HG03025 (cell line): ENCODE results near the gene GLI1.

Experiments
- ATAC-seq: cut with Tn5 transposase; IDR thresholded peaks from one replicate; pipeline ENCODE4 v1.9.1; 2021; ENCODE audit warnings: mild to moderate bottlenecking, moderate library complexity; ENCODE audit not compliant: unreplicated experiment, low FRiP score

The GLI1 gene

DNA sequence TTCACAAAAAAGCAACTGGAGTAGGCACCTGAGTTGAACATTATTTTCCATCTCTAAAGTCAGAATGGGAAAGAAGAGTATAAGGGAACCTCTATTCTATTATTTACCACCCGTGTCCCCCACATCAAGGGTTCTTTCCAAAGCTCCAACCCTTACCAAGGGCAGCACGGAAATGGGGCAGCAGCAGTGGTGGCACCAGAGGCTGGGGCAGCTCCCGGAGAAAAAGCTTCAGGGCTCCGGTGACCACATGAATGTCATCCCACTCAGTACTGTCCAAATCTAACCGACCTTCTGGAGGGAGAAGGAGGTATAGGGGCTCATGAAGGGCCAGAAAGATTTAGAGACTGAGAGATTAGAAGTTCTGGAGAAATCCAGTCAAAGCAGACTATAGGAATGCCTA, 14.3 kb downstream of the GLI1 start:
- no peak for ATAC-seq

- ATAC-seq = no peak
Observed at GRCh38 chr12:57474430-57474829, 14.8 kb downstream of the GLI1 start.

- no peak for ATAC-seq
Observed at GRCh38 chr12:57474862-57475261, 15.3 kb downstream of the GLI1 start.

DNA sequence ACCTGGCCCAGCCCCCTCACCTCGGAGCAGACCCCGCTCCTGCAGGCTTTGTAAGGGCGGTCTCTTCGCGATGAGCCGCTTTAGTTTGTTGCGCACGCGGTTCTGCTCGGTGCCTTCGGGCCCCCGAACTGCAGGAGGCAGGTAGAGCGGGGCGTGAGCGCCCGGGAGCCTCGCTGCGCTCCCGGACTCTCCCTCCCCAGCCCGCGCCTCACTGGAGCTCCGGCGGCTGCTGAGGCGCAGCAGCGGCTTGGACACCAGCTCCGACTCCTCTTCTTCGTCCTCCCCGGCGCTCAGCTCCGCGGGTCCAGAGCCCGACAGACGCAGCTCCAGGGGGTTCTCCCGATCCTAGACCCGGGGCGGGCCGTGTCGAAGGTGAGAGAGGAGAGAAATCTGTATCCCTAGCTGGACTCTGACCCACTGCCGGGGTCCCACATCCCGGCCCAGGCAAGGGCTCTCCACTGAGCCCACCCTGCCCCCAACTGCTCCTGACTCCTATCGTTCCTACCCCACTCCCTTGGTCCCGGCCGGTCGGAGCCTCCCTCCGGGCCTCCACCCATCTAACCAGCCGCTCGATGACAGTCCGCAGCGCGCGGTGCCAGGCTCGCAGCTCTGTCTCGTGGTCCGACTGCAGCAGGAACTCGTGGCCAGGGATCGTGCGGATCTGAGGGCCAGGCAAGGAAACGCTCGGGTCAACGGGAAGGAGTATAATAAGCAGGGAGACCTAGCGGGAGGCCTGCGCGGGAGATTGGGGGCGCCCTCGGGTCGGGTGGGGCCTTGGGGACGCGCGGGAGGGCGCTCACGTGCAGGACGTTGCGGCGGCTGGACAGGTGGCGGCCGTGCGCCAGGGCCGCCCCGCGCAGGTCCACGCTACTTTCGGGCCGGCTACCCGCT, 15.9 kb downstream of the GLI1 start:
- ATAC-seq = no peak

GRCh38 chr12:57476162-57476992, 16.8 kb downstream of the GLI1 start:
- no peak for ATAC-seq

- ATAC-seq = no peak
Observed at GRCh38 chr12:57476993-57477709, 17.6 kb downstream of the GLI1 start.

DNA sequence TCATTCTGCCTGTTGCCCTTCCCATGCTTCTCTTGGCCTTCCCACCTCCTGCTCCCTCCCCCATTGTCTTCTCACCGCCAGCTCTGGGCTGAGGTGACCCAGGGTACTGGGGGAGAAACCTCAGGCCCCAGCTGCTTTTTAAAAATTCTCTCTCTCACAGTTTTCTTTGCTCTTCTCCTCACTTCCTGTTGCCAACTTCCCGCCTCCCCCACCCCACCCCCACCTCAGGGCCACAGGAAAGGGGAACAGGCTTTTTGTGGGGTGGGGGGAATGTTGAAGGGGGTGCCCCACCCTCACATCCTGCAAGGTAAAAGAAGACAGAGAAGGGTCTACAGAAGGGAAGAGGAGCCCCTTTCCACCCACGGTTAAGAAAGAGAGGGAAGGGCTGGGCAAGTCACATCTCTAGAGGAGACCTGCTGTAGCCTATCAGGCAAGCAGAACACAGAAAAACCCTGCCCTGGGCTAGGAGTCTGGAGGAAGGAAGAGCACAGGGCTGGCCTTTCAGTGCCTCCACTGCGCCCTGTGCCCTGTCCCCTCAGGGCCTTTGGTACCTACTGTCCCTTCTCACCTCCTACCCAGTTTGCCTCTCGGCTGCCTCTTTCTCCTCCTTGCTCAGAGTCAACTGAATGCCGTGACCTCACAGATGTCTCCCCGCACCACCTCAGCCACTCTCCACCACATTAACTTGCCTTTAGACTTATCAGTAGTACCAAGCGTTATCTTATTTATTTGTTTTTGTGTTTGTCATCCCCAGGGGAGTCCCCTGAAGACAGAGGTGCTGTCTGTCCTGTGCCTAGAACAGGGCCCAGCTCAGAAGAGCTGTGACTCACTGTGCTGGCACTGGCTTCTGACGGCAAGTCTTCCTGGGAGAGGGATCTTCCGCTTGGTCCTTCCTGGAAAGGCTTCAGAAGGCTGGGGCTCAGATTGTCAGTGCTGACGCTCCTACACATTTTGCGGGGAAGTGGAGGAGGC, 18.4 kb downstream of the GLI1 start:
- ATAC-seq = peak; percentile 44

GRCh38 chr12:57479043-57479375, 19.4 kb downstream of the GLI1 start:
- ATAC-seq = no peak

- ATAC-seq = no peak
Observed at GRCh38 chr12:57479376-57480115, 20.0 kb downstream of the GLI1 start, which contains the start of gene ARHGAP9. ARHGAP9 (minus strand) TSS chr12:57479866; CDS start chr12:57479406, 460 bp downstream.

GRCh38 chr12:57481671-57482070, 22.1 kb downstream of the GLI1 start:
- ATAC-seq = no peak

- no peak for ATAC-seq
Observed at GRCh38 chr12:57483466-57483865, 23.9 kb downstream of the GLI1 start.

DNA sequence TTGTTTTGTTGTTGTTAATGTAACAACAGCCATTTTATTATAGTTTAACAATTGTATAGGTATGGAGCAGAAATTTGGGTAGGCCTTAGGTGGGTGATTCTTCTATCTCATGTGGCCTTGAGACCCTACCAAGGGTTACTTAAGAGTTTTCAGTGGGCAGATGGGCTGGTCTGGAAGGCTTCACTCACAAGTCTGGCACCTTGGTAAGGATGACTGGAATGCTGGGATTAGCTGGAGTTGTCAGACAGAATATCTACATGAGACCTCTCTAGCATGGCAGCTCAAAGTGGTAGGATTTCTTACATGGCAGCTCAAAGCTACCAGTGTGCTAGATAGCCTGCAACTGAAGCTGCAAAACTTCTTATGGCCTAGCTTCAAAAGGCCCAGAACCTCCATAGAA, 26.1 kb downstream of the GLI1 start:
- ATAC-seq = no peak

DNA sequence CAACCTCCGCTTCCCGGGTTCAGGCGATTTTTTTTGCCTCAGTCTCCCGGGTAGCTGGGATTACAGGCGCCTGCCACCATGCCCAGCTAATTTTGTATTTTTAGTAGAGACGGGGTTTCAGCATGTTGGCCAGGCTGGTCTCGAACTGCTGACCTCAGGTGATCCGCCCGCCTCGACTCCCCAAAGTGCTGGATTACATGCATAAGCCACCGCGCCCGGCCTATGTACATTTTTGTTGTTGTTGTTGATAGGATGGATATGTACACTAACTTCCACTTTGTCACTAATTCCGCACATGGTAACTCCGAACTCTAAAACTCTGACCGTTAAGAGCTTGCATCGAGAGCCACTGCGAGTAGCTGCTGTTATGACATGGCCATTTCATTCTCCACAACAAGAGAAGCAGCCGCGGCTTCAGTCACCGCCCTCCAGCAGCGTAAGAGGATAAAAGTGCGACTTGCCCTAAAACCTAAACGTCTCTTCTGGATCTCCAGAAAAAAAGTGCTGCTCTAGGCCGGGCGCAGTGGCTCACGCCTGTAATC, 27.5 kb downstream of the GLI1 start:
- ATAC-seq = no peak

DNA sequence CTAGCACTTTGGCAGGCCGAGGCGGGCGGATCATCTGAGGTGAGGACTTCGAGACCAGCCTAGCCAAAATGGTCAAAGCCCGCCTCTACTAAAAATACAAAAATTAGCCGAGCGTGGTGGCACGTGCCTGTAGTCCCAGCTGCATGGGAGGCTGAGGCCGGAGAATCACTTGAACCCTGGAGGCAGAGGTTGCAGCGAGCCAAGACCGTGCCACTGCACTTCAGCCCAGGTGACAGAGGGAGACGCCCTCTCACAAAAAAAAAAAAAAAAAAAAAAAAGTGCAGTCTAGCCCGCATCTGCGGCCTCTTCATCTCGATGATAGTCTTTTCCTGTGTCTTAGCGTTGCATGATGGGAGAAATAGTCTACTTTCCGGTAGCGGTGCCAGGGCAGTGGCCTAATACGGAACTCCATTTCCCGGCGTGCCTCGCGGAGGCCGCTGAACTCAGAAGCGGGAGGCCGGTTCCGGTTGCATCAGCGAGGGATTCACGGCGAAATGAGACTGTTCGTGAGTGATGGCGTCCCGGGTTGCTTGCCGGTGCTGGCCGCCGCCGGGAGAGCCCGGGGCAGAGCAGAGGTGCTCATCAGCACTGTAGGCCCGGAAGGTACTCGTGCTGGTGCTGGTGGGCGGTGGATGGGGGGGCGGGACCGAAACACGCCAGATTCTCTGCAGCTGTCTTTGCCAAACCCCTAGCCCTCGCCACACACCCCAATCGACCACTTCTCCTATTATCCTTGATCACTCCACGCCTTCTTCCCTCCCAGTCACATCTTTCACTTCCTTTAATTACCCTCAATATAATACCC, 28.2 kb downstream of the GLI1 start, which contains the start of gene MARS1:
Gene MARS1 (plus strand): TSS at position 472 of the 805 bp plus-strand sequence. CDS start 23 bp downstream, at position 495.
- ATAC-seq = peak; percentile 95

DNA sequence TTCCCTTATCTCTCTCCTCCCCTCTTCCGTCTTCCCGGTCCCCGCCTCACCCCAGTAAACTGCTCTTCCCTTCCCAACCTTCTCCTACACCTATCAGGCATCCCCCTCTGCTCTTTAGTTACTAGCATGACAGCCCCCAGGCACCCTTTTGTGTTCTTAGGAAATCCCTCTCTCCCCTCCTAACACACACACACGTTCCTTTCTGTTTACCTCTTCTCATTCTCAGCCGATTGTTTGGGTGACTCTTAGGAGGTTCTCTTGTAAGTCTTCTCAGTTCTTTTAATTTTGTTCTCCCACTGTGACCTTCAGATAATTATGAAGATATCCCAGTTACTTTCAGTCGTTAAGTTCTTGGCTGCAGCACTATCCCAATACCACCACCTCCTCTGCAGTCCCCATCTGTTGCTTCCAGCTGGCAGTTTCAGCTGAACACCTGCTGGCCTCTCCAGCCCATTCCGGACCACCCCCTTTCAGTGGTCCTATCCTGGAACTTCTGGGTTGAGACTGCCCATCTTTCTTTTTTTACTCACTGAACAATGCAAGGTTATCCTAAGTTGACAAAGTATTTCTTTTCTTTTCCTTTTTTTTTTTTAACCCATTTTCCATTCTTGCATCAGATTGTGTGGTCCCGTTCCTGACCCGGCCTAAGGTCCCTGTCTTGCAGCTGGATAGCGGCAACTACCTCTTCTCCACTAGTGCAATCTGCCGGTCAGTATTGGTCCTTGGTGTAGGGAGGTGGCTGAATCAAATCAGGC, 29.0 kb downstream of the GLI1 start:
- ATAC-seq = no peak

GRCh38 chr12:57489157-57489641, 29.6 kb downstream of the GLI1 start:
- no peak for ATAC-seq

- no peak for ATAC-seq
Observed at GRCh38 chr12:57490126-57490525, 30.5 kb downstream of the GLI1 start.
